ENCODE data around the gene KIF6. TPM values are rescaled to one million over a fixed set of nuclear protein-coding genes. Genes with fewer than 3 reads are reported as not detected.

Gene KIF6
- total and polyA plus RNA-seq, 8 donors, result 0.19 to 1.0 (median 0.44) TPM

DNA sequence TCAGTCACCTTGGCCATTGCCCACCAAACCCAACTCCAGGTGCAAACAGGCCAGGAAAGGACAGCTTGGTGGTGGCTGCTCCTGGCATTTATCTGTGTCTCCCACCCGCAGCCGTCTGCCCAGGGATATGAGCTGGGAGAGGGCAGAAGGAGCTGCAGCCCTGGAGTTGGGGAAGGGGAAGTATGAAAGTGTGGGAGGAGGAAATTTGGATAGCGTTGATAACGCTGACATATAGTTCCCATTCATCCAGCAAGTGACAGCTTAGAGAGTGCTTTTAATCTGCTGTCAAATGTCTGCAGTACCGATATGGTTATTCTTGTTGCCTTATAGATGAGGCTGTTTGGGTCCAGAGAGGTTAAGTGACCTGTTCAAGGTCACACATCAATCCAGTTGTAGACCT, 403.4 kb downstream of the KIF6 start:
- DNase-seq (peak in 1 of 6 donors; percentile 14), FAIRE-seq (no peak), ATAC-seq (no peak)
- no peak overlapping the region for H3K27ac ChIP-seq
- no peaks in the 10 kb centered on the region for H3K4me1 ChIP-seq
- 63 to 71% methylated on average over 5 of the region's 5 CpGs for WGBS, 2 donors
- TF ChIP-seq, protein P1, sequence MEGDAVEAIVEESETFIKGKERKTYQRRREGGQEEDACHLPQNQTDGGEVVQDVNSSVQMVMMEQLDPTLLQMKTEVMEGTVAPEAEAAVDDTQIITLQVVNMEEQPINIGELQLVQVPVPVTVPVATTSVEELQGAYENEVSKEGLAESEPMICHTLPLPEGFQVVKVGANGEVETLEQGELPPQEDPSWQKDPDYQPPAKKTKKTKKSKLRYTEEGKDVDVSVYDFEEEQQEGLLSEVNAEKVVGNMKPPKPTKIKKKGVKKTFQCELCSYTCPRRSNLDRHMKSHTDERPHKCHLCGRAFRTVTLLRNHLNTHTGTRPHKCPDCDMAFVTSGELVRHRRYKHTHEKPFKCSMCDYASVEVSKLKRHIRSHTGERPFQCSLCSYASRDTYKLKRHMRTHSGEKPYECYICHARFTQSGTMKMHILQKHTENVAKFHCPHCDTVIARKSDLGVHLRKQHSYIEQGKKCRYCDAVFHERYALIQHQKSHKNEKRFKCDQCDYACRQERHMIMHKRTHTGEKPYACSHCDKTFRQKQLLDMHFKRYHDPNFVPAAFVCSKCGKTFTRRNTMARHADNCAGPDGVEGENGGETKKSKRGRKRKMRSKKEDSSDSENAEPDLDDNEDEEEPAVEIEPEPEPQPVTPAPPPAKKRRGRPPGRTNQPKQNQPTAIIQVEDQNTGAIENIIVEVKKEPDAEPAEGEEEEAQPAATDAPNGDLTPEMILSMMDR (IDR thresholded peaks at IDR 0.05), result no peak
- H3K36me3 ChIP-seq, result no peaks in the 10 kb centered on the region
- intact Hi-C loops (cut with DNase I), result no loop called here
- no peaks in the 10 kb centered on the region for H3K9me3 ChIP-seq
- peak overlapping the region in 1 of 4 donors; percentile 7 for H3K4me3 ChIP-seq
- no peaks in the 10 kb centered on the region for H3K27me3 ChIP-seq

DNA sequence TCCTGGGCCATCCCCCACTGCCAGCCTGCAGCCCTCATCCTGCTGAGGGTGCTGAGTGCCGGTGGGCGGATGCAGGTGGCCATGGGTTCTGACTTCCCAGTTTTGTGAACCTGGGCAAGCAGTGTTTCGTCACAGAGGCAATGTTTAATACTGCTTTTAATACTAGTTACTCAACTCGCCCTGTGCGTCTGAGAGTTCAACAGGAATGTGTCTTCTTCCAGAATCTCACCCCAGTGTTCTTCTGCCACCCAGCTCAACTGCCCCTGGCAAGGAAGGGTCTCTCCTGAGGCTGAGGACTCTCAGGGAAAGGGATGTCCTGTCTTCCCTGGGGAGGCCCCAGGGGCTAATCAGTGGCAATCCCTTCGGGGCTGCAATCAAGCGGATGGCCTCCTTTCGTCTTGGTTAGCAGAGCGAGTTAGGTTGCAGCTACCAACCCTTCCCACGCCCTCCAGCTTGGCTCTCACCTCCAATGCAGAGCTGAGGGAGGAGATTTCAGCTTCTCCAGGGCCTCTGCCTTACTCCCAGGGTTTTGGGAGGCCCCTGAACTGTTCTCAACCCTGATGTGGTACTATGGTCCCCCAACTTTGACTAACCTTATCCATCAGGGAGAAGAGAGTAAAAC, 404.7 kb downstream of the KIF6 start:
- Histone ChIP-seq H3K4me1 (no peaks in the 10 kb centered on the region), H3K36me3 (no peaks in the 10 kb centered on the region), H3K27me3 (no peaks in the 10 kb centered on the region), H3K27ac (no peak overlapping the region), H3K9me3 (no peaks in the 10 kb centered on the region), H3K4me3 (peak overlapping the region in 1 of 4 donors; percentile 2)
- 75 to 78% methylated on average over 10 of the region's 10 CpGs for WGBS, 2 donors
- TF ChIP-seq, protein P1 (IDR thresholded peaks at IDR 0.05), result no peak
- FAIRE-seq (no peak), DNase-seq (no peak), ATAC-seq (peak in 2 of 4 donors; percentile 13 to 24)
- intact Hi-C loops (cut with DNase I), result no loop called here

DNA sequence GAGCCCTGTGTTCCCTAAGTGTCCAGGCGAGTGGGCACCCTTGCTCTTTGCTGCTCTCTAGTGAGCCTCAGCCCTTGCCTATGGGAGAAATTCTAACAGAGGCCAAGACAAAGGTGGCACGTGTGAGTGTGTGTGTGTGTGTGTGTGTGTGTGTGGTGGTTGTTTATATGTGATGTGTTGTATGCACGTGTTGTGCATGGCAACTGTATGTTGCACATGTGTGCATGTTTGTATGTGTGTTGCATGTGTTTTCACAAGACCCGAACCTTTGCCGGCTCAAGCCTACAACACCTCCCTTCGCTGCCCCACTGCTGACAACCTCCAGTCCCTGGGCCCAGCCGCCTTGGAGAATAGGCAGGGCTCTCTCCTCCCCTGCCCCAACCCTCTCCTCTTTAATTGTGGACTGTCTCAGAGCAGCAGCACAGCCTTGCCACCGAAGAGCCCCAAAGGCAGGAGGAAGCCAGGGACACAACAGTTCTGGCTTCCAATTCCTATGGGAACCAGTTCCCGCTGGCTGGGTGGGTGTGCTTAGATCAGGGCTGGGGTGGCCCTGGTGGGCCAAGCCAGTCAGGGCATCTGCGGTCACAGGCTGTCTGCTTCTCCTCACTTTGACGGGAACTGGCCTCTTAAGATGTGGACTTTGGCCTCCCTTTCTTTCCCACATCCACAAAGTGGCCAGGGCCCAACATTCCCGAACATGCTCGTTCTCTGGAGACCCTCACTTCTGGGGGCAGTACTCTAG, 405.4 kb downstream of the KIF6 start:
- FAIRE-seq (no peak), DNase-seq (peak in 1 of 6 donors; percentile 28), ATAC-seq (peak in 2 of 4 donors; percentile 24 to 67)
- TF ChIP-seq, protein P1 (IDR thresholded peaks at IDR 0.05), result no peak
- 60 to 64% methylated on average over 13 of the region's 13 CpGs for WGBS, 2 donors
- Histone ChIP-seq H3K9me3 (no peaks in the 10 kb centered on the region), H3K27ac (no peak overlapping the region), H3K36me3 (no peaks in the 10 kb centered on the region), H3K4me3 (no peak overlapping the region), H3K4me1 (no peaks in the 10 kb centered on the region), H3K27me3 (no peaks in the 10 kb centered on the region)
- intact Hi-C loops (cut with DNase I), result loop anchor here in 2 of 3 donors (10.0 kb wide), 2 partner anchors 345 to 445 kb away; no protein-coding TSS in a partner anchor

DNA sequence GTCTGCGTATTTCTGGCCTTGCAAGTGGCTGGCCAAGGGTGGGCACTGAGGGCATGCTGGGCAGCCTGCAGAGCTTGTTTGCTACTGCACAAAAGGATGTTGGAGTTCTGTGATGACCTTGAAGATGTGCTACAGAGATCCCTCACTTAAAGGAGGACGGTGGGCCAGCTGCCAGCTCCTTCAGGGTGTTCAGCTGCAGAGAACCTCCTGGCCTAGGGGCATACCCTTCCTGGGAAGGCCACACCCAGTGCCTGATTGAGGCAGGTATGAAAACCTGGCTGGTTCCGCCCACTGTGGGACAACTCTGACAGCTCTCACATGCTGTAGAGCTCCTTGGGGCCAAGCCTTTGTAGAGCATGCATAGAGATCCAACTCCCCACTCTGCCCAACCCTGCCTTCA, 408.0 kb downstream of the KIF6 start:
- ATAC-seq (no peak), FAIRE-seq (no peak), DNase-seq (no peak)
- Histone ChIP-seq H3K4me3 (no peak overlapping the region), H3K4me1 (peaks cover 0 to 3% (median 0%) of the 10 kb centered on the region in 3 donors), H3K27me3 (no peaks in the 10 kb centered on the region), H3K27ac (no peak overlapping the region), H3K9me3 (no peaks in the 10 kb centered on the region), H3K36me3 (no peaks in the 10 kb centered on the region)
- WGBS, 2 donors, result 82 to 93% methylated on average over 3 of the region's 3 CpGs
- TF ChIP-seq, protein P1 (IDR thresholded peaks at IDR 0.05), result no peak
- intact Hi-C loops (cut with DNase I), result loop anchor here in 2 of 3 donors (10.0 kb wide), 2 partner anchors 342 to 442 kb away; no protein-coding TSS in a partner anchor
